ENCODE data around the gene TBC1D30.

DNA sequence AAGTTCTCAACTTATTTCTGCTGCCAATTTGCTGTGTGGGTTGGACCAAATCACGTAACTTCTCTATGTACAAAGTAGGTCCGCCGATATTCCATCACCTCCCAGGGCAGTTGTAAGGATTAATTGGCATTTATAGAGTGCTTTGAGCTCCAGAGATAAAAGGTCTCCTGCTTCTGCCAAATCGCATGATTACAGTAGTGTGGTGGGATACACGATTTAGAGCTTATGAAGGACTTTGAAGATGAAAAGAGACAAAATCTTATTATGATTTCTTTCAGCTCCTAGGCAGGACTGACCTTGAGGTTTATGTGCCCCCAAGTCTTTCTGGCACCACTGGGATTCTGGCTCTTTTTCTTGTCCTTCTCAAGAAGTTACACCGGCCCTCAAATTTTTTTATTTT lies 84.7 kb downstream of the TBC1D30 start:
- TF ChIP-seq, protein P1, sequence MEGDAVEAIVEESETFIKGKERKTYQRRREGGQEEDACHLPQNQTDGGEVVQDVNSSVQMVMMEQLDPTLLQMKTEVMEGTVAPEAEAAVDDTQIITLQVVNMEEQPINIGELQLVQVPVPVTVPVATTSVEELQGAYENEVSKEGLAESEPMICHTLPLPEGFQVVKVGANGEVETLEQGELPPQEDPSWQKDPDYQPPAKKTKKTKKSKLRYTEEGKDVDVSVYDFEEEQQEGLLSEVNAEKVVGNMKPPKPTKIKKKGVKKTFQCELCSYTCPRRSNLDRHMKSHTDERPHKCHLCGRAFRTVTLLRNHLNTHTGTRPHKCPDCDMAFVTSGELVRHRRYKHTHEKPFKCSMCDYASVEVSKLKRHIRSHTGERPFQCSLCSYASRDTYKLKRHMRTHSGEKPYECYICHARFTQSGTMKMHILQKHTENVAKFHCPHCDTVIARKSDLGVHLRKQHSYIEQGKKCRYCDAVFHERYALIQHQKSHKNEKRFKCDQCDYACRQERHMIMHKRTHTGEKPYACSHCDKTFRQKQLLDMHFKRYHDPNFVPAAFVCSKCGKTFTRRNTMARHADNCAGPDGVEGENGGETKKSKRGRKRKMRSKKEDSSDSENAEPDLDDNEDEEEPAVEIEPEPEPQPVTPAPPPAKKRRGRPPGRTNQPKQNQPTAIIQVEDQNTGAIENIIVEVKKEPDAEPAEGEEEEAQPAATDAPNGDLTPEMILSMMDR (IDR thresholded peaks at IDR 0.05) = no peak
- TF ChIP-seq POLR2A (IDR thresholded peaks at IDR 0.05) = no peak
- no peak for TF ChIP-seq EP300 (IDR thresholded peaks at IDR 0.05)
- TF ChIP-seq POLR2AphosphoS5 (IDR thresholded peaks at IDR 0.05) = no peak
